Aorta (tissue), 5 donors: ENCODE data around the gene ETV6. TPM values are rescaled to one million over a fixed set of nuclear protein-coding genes. Genes with fewer than 3 reads are reported as not detected.

Experiments
- ATAC-seq: fragments of 200-7000 bp; cut with Tn5 transposase; one replicate; pipeline ENCODE4 v1.9.1; 2022; ENCODE audit warnings: moderate library complexity; ENCODE audit not compliant: low FRiP score
- DNase-seq, 2 donors: peaks; one replicate each; pipeline ENCODE4 v3.0.0-alpha.2; 2020
- H3K27ac ChIP-seq, 2 donors: one replicate each; pipeline ENCODE4 v1.5.1; 2013; ENCODE audit warnings: low read length in 2 of 2, mild to moderate bottlenecking in 2 of 2, moderate library complexity in 2 of 2, control low read depth in 1 of 2, inconsistent platforms in 1 of 2, low read depth in 1 of 2
- H3K27me3 ChIP-seq, 2 donors: one replicate each; pipeline ENCODE4 v1.6.1; 2013; ENCODE audit warnings: control low read depth in 1 of 2, low read length in 1 of 2, mild to moderate bottlenecking in 1 of 2, moderate library complexity in 1 of 2; ENCODE audit not compliant: insufficient read depth in 2 of 2, control insufficient read depth in 1 of 2
- H3K36me3 ChIP-seq, 2 donors: one replicate each; pipeline ENCODE4 v1.6.1; 2013; ENCODE audit warnings: control low read depth in 1 of 2, low read length in 1 of 2, mild to moderate bottlenecking in 1 of 2; ENCODE audit not compliant: insufficient read depth in 2 of 2, control insufficient read depth in 1 of 2
- H3K4me1 ChIP-seq, 2 donors: one replicate each; pipeline ENCODE4 v1.6.1; 2013; ENCODE audit warnings: low read length in 2 of 2, control low read depth in 1 of 2, mild to moderate bottlenecking in 1 of 2, moderate library complexity in 1 of 2; ENCODE audit not compliant: insufficient read depth in 2 of 2, control insufficient read depth in 1 of 2
- H3K4me3 ChIP-seq, 2 donors: one replicate each; pipeline ENCODE4 v1.5.1; 2013; ENCODE audit warnings: low read length in 2 of 2, control low read depth in 1 of 2, mild to moderate bottlenecking in 1 of 2
- H3K9me3 ChIP-seq: one replicate; pipeline ENCODE4 v1.6.1; 2013; ENCODE audit warnings: mild to moderate bottlenecking, low read length; ENCODE audit not compliant: control insufficient read depth
- WGBS, 2 donors: extraction: QIAGEN DNeasy Blood & Tissue Kit; methylation state at CpG; one replicate each; pipeline ENCODE4 v1.1.7; 2013; 5-methylcytosine and 5-hydroxymethylcytosine counted together
- intact Hi-C, 2 donors: fragments of 100-400 bp; cut with DNase I; formaldehyde crosslinking; loops; one replicate each; pipeline versions ENCODE4 v1.14.2 to v1.15.0; 2022
- polyA plus RNA-seq, 2 donors: library from polyadenylated mRNA; stranded (reverse); fragments of 200-250 nt; gene quantifications; one replicate each; pipeline ENCODE4 v1.2.3, GENCODE V29; 2013
- total RNA-seq, 2 donors: library from RNA; stranded (reverse); fragmentation: NEBNext Ultra II Directional; extraction: Animal tissue kit (Norgen Biotek cat#: 25700); gene quantifications; one replicate each; pipeline ENCODE4 v1.2.1, GENCODE V29; 2021
- donor health status: healthy with polysubstance abuse.
- donor health status: Bipolar disorder and iron deficiency.
- donor health status: DM: no; HTN: no; CAD: no.
- donor health status: DM: no; HTN: no; CAD: no.
- donor health status: DM: yes; HTN: yes; CAD: no.

The ETV6 gene
- total and polyA plus RNA-seq, 4 donors: 6.9 to 113 (median 46.7) TPM

GRCh38 chr12:11706509-11707379 lies 57.3 kb downstream of the ETV6 start:
- peak overlapping the region; percentile 9 to 25 for H3K27ac ChIP-seq
- H3K36me3 ChIP-seq: no peaks in the 10 kb centered on the region
- ATAC-seq (no peak), DNase-seq (no peak)
- H3K27me3 ChIP-seq: no peaks in the 10 kb centered on the region
- 50 to 52% methylated on average over 10 of the region's 10 CpGs for WGBS, 2 donors
- no peak overlapping the region for H3K4me3 ChIP-seq
- H3K4me1 ChIP-seq: peaks cover 11 to 16% of the 10 kb centered on the region in 2 donors
- no peaks in the 10 kb centered on the region for H3K9me3 ChIP-seq
- intact Hi-C loops: loop anchor here in 1 of 2 donors (2.0 kb wide), 1 partner anchor 14 kb away; no protein-coding TSS in a partner anchor

GRCh38 chr12:11707535-11707934 lies 58.1 kb downstream of the ETV6 start:
- WGBS, 2 donors: 6 to 7% methylated on average over 7 of the region's 7 CpGs
- H3K4me3 ChIP-seq: no peak overlapping the region
- no peaks in the 10 kb centered on the region for H3K27me3 ChIP-seq
- ATAC-seq (no peak), DNase-seq (no peak)
- peaks cover 11 to 16% of the 10 kb centered on the region in 2 donors for H3K4me1 ChIP-seq
- no peaks in the 10 kb centered on the region for H3K9me3 ChIP-seq
- H3K27ac ChIP-seq: peak overlapping the region in 1 of 2 donors; percentile 9
- intact Hi-C loops: loop anchor here in 1 of 2 donors (2.0 kb wide), 1 partner anchor 13 kb away; no protein-coding TSS in a partner anchor
- no peaks in the 10 kb centered on the region for H3K36me3 ChIP-seq

DNA sequence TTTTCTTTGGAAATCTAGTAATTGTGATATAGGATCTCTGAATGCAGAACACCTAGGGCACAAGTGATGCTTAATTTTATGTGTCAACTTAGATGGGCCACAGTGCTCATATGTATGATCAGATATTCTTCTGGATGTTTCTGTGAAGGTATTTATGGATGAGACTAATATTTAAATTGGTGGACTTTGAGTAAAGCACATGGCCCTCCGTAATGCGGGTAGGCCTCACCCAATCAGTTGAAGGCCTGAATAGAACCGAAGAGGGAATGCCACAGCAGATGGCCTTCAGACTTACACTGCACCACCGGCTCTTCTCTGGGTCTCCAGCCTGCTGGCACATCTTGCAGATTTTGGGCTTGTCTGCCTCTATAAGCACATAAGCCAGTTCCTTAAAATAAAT lies 60.0 kb downstream of the ETV6 start:
- Histone ChIP-seq H3K4me1 (peaks cover 14 to 16% of the 10 kb centered on the region in 2 donors), H3K27ac (no peak overlapping the region), H3K27me3 (no peaks in the 10 kb centered on the region), H3K36me3 (no peaks in the 10 kb centered on the region), H3K4me3 (no peak overlapping the region), H3K9me3 (no peaks in the 10 kb centered on the region)
- ATAC-seq (no peak), DNase-seq (no peak)
- intact Hi-C loops: no loop called here
- 84% methylated on average over 4 of the region's 4 CpGs for WGBS, 2 donors

- H3K4me1 ChIP-seq: peaks cover 14 to 16% of the 10 kb centered on the region in 2 donors
- 93 to 94% methylated on average over 6 of the region's 6 CpGs for WGBS, 2 donors
- no peaks in the 10 kb centered on the region for H3K36me3 ChIP-seq
- H3K4me3 ChIP-seq: no peak overlapping the region
- H3K27me3 ChIP-seq: no peaks in the 10 kb centered on the region
- H3K9me3 ChIP-seq: no peaks in the 10 kb centered on the region
- DNase-seq (no peak), ATAC-seq (no peak)
- H3K27ac ChIP-seq: peak overlapping the region in 1 of 2 donors; percentile 8
- intact Hi-C loops: no loop called here
Measured at GRCh38 chr12:11710431-11710830, 61.0 kb downstream of the ETV6 start.

DNA sequence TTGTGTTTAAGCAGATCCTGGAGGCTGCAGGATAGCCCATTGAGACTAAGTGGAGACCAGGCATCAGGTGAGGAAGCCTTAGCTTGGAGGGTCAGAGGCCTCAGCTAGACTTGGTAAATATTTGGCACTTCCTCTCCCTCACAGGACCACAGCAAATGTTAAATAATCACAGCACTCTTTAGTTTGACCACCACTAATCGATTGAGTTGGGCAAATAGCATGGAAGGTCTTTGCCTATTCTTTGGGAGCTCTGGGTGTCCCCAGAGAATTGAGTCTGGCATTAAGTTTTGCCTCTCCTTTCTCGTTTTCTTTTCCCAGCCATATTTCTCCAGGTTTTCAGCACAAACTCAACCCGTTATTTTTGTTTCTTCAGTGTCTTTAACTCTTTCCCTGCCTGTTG lies 61.4 kb downstream of the ETV6 start:
- ATAC-seq: no peak
- 13% methylated on average over 3 of the region's 3 CpGs for WGBS, 2 donors
- Histone ChIP-seq H3K27me3 (no peaks in the 10 kb centered on the region), H3K36me3 (no peaks in the 10 kb centered on the region), H3K27ac (peak overlapping the region in 1 of 2 donors; percentile 48), H3K4me3 (no peak overlapping the region), H3K4me1 (peaks cover 13% of the 10 kb centered on the region in 2 donors), H3K9me3 (no peaks in the 10 kb centered on the region)
- intact Hi-C loops: no loop called here
- DNase-seq: no peak

DNA sequence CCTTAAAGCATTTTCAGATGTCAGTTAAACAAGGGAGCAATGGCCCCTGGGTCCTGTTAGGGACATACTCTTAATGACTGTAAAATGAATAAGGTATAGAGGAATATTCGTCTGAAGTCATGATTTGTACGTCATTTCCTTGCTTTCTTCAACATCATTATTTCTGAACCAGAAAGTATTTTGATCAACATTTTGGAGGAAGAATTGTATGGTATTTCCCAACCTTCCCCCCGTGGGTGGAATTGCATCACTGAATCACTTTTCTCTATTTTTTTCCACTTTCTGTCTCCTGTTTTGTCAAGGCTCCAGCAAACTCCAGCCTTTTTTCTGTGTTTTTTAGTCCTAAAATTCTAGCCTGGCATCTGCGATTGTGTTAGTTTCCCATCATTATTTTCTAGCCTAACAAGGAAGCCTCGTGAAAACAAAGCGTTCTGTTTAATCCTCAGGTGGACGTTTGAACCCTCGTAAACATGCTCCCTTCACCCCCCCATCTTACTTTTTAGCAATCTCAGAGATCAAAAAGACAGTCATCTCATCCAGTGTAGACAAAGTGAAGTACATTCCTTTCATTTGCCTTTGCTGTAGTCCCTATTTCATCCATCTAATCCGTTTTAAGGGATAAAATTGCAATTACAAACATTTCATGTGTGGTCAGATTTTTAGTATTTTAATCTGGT lies 62.3 kb downstream of the ETV6 start:
- WGBS, 2 donors: 69% methylated on average over 9 of the region's 9 CpGs
- Histone ChIP-seq H3K27me3 (no peaks in the 10 kb centered on the region), H3K27ac (peak overlapping the region in 1 of 2 donors; percentile 23), H3K9me3 (no peaks in the 10 kb centered on the region), H3K4me3 (no peak overlapping the region), H3K4me1 (peaks cover 9% of the 10 kb centered on the region in 2 donors), H3K36me3 (no peaks in the 10 kb centered on the region)
- ATAC-seq (no peak), DNase-seq (no peak)
- intact Hi-C loops: no loop called here

GRCh38 chr12:11712491-11712890 lies 63.0 kb downstream of the ETV6 start:
- H3K4me1 ChIP-seq: peaks cover 2 to 8% of the 10 kb centered on the region in 2 donors
- DNase-seq: no peak
- intact Hi-C loops: no loop called here

DNA sequence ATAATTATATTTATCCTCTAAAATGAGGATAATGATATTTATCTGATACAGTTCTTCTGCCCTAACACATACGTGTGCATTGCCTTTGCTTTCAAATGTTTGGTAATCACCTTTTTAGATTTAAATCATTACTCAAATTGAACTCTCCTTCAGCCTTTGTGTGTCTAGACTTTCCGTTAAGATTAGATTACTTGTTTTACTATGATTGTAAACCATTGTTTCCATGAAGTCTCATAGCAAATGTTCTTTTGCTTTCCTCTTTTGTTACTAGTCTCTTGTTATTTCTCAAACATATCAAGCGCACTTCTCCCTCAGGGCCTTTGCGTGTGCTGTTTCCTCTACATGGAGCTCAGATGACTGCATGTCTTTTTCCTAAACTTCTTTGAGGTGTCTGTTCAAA lies 63.7 kb downstream of the ETV6 start:
- H3K27me3 ChIP-seq: no peaks in the 10 kb centered on the region
- H3K4me1 ChIP-seq: peaks cover 2 to 8% of the 10 kb centered on the region in 2 donors
- intact Hi-C loops: no loop called here
- WGBS, 2 donors: 89 to 93% methylated on average over 4 of the region's 4 CpGs
- H3K36me3 ChIP-seq: no peaks in the 10 kb centered on the region
- DNase-seq (no peak), ATAC-seq (no peak)
- H3K4me3 ChIP-seq: no peak overlapping the region
- no peak overlapping the region for H3K27ac ChIP-seq
- no peaks in the 10 kb centered on the region for H3K9me3 ChIP-seq

More at GRCh38 chr12:11712491-11712890, 63.0 kb downstream of the ETV6 start:
- no peaks in the 10 kb centered on the region for H3K9me3 ChIP-seq
- WGBS, 2 donors: 97 to 99% methylated on average over 6 of the region's 6 CpGs
- no peak overlapping the region for H3K27ac ChIP-seq
- H3K36me3 ChIP-seq: no peaks in the 10 kb centered on the region
- ATAC-seq: no peak
- no peaks in the 10 kb centered on the region for H3K27me3 ChIP-seq
- no peak overlapping the region for H3K4me3 ChIP-seq
